NCI-H1417 (cell line): Measurements from ENCODE around the gene CCN6.
"Not testable (repeated sequence)": the region's sequence is repeated elsewhere in the genome, so short reads cannot be mapped to it uniquely, and the experiment has no call there.

Experiments
- DNase-seq, 3 experiments: peaks; one replicate each; lab custom pipeline; 2025; lab: John Stamatoyannopoulos, UW

The CCN6 gene

GRCh38 chr6:112029045-112029822 is 24.7 kb upstream of the CCN6 start:
- DNase-seq: peak; percentile 10 to 73 (median 70)

GRCh38 chr6:112030206-112030960 is 23.5 kb upstream of the CCN6 start:
- DNase-seq: peak; percentile 26 to 55 (median 47)

- DNase-seq: no peak
Measured at GRCh38 chr6:112030961-112031660, 22.8 kb upstream of the CCN6 start.

- no peak for DNase-seq
Measured at GRCh38 chr6:112031960-112032359, 21.9 kb upstream of the CCN6 start.

- no peak for DNase-seq
Measured at GRCh38 chr6:112032728-112033127, 21.2 kb upstream of the CCN6 start.

- peak in 1 of 3 experiments; percentile 22 for DNase-seq
Measured at GRCh38 chr6:112033791-112034615, 19.9 kb upstream of the CCN6 start.

- no peak for DNase-seq
Measured at GRCh38 chr6:112034616-112034995, 19.3 kb upstream of the CCN6 start.

GRCh38 chr6:112036088-112036637 is 17.7 kb upstream of the CCN6 start:
- no peak for DNase-seq

- DNase-seq: no peak
Measured at GRCh38 chr6:112037783-112038216, 16.1 kb upstream of the CCN6 start.

- DNase-seq: no peak
Measured at GRCh38 chr6:112038268-112038667, 15.6 kb upstream of the CCN6 start.

- no peak for DNase-seq
Measured at GRCh38 chr6:112038756-112039430, 15.0 kb upstream of the CCN6 start.

- DNase-seq: no peak
Measured at GRCh38 chr6:112039431-112039770, 14.5 kb upstream of the CCN6 start.

- no peak for DNase-seq
Measured at GRCh38 chr6:112040956-112041355, 12.9 kb upstream of the CCN6 start.

- no peak for DNase-seq
Measured at GRCh38 chr6:112041535-112041934, 12.4 kb upstream of the CCN6 start.

GRCh38 chr6:112043032-112044007 is 10.6 kb upstream of the CCN6 start:
- DNase-seq: peak; percentile 79 to 95 (median 94)

GRCh38 chr6:112044196-112044595 is 9.7 kb upstream of the CCN6 start:
- no peak for DNase-seq

- DNase-seq: no peak
Measured at GRCh38 chr6:112044856-112045255, 9.0 kb upstream of the CCN6 start.

- DNase-seq: not testable (repeated sequence)
Measured at GRCh38 chr6:112047523-112047922, 6.4 kb upstream of the CCN6 start.

GRCh38 chr6:112049026-112049799 is 4.7 kb upstream of the CCN6 start:
- DNase-seq: no peak
